Panc1 (cell line): ENCODE measurements around the gene NKX2-1.

ENCODE experiments used
- CTCF ChIP-seq: fragments of 450-650 bp; IDR thresholded peaks from 2 replicates; pipeline ENCODE4 v1.5.1; 2017; ENCODE audit warnings: mild to moderate bottlenecking
- POLR2AphosphoS5 ChIP-seq: IDR thresholded peaks from 2 replicates; pipeline ENCODE4 v1.6.1; 2012; ENCODE audit warnings: mild to moderate bottlenecking, low read depth, low read length, moderate library complexity
- REST ChIP-seq, 2 experiments: IDR thresholded peaks; 2 replicates each; pipeline ENCODE4 v1.6.1; 2011 to 2012; ENCODE audit warnings: low read depth in 2 of 2, control low read depth in 1 of 2, low read length in 1 of 2, mild to moderate bottlenecking in 1 of 2, moderate library complexity in 1 of 2; ENCODE audit not compliant: insufficient read depth in 1 of 2

- TF ChIP-seq CTCF (no peak), POLR2AphosphoS5 (no peak), REST (IDR thresholded peaks at IDR 0.05; ENCODE audit: insufficient read depth in 1 of 2, low read depth in 2 of 2, low read length in 1 of 2) (no peak)
These were observed 52.7 kb downstream of the NKX2-1 start for GRCh38 chr14:36467332-36467731.
